Fibroblast of lung (primary cell): ENCODE measurements around the gene KIF11.

Experiments used
- EZH2 ChIP-seq: IDR thresholded peaks from 2 replicates; pipeline ENCODE4 v1.5.1; 2012; ENCODE audit warnings: low read length, control low read depth, mild to moderate bottlenecking; ENCODE audit errors: missing control alignments
- TF ChIP-seq, protein P1 (sequence below), 2 donors: IDR thresholded peaks in 1 of 2; conservative IDR thresholded peaks in 1 of 2; 1 replicate in 1 of 2; 2 replicates in 1 of 2; pipeline ENCODE4 v1.5.1; 2011 to 2012; ENCODE audit warnings: low read length in 2 of 2, control low read depth in 1 of 2, inconsistent platforms in 1 of 2, low read depth in 1 of 2, mild to moderate bottlenecking in 1 of 2

DNA sequence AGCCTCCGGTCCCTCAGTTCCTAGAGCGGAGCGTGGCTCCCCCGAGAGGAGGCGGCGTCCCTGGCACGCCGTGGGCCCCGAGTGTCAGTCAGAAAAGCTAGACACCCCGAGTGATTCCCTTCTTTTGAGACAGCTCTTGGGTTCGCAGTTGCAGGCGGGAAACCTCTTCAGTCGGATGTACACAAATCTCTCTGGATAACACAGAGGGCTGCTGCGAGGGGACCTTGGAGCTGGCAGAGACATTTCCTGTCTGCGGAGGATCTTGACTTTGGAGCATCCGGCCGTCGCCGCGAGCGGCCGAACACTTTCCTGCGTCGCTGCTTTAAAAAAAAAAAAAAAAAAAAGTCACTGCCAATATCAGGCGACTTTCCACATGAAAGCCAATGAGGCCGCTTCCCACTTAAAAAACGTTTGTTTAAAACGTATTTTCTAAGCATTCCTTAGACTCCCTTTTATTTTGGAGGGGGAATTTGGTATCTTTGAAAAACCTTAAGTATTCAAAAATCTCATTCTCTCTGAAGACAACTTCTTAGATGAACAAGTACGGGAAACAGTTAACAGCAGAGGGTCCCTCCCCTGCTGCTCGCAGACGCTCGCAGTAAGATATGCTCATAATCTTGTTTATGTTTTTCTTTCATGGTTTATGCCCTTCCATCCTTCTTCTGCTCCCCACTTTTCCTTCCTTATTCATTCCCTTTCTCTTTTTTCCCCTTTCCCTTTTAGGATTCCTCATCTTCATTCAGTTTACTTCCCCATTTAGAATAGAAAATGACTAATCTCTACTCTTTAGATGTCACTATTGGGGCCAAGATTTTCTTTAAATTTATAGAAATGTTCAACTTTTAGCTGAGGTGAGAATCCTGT lies 106.8 kb downstream of the KIF11 start:
- TF ChIP-seq, protein P1, sequence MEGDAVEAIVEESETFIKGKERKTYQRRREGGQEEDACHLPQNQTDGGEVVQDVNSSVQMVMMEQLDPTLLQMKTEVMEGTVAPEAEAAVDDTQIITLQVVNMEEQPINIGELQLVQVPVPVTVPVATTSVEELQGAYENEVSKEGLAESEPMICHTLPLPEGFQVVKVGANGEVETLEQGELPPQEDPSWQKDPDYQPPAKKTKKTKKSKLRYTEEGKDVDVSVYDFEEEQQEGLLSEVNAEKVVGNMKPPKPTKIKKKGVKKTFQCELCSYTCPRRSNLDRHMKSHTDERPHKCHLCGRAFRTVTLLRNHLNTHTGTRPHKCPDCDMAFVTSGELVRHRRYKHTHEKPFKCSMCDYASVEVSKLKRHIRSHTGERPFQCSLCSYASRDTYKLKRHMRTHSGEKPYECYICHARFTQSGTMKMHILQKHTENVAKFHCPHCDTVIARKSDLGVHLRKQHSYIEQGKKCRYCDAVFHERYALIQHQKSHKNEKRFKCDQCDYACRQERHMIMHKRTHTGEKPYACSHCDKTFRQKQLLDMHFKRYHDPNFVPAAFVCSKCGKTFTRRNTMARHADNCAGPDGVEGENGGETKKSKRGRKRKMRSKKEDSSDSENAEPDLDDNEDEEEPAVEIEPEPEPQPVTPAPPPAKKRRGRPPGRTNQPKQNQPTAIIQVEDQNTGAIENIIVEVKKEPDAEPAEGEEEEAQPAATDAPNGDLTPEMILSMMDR (conservative IDR thresholded peaks at IDR 0.05 in 1 of 2, IDR thresholded peaks at IDR 0.05 in 1 of 2; ENCODE audit: low read depth in 1 of 2, low read length in 2 of 2) = no peak
- no peak for TF ChIP-seq EZH2
